Liver (tissue), 9 donors: ENCODE measurements around the gene SLC16A7. TPM values are rescaled to one million over a fixed set of nuclear protein-coding genes. Genes with fewer than 3 reads are reported as not detected.

Experiments used
- DNase-seq: peaks from one replicate; pipeline ENCODE4 v3.0.0-alpha.2; 2017; ENCODE audit warnings: low spot score
- H3K27ac ChIP-seq, 2 donors: one replicate each; pipeline ENCODE4 v1.7.0; 2013; ENCODE audit warnings: inconsistent platforms in 2 of 2, low read length in 2 of 2, control low read depth in 1 of 2, low read depth in 1 of 2, mild to moderate bottlenecking in 1 of 2
- H3K27me3 ChIP-seq, 4 donors: one replicate each; pipeline versions ENCODE4 v1.6.1 to v1.7.0; 2013; ENCODE audit warnings: low read length in 3 of 4, inconsistent platforms in 1 of 4, mild to moderate bottlenecking in 1 of 4, moderate library complexity in 1 of 4; ENCODE audit not compliant: control insufficient read depth in 4 of 4, insufficient read depth in 4 of 4
- H3K36me3 ChIP-seq, 4 donors: one replicate each; pipeline versions ENCODE4 v1.6.1 to v1.7.0; 2013; ENCODE audit warnings: low read length in 3 of 4, mild to moderate bottlenecking in 3 of 4, low read depth in 1 of 4, moderate library complexity in 1 of 4; ENCODE audit not compliant: control insufficient read depth in 4 of 4, insufficient read depth in 3 of 4
- H3K4me1 ChIP-seq, 4 donors: one replicate each; pipeline versions ENCODE4 v1.6.1 to v1.7.0; 2013; ENCODE audit warnings: low read length in 3 of 4, mild to moderate bottlenecking in 3 of 4, moderate library complexity in 1 of 4; ENCODE audit not compliant: control insufficient read depth in 4 of 4, insufficient read depth in 4 of 4
- H3K4me3 ChIP-seq, 3 donors: one replicate each; pipeline versions ENCODE4 v1.6.1 to v1.7.0; 2013; ENCODE audit warnings: low read length in 3 of 3, control low read depth in 1 of 3, low read depth in 1 of 3, mild to moderate bottlenecking in 1 of 3
- H3K9ac ChIP-seq, 2 donors: one replicate each; pipeline ENCODE4 v1.7.0; 2013; ENCODE audit warnings: low read length in 2 of 2, mild to moderate bottlenecking in 2 of 2, moderate library complexity in 2 of 2, control low read depth in 1 of 2, low read depth in 1 of 2
- H3K9me3 ChIP-seq, 4 donors: one replicate each; pipeline versions ENCODE4 v1.6.1 to v1.7.0; 2013; ENCODE audit warnings: low read length in 3 of 4; ENCODE audit not compliant: control insufficient read depth in 4 of 4
- CTCF ChIP-seq: fragments of 150-350 bp; IDR thresholded peaks from 2 replicates; pipeline ENCODE4 v1.5.1; 2017; ENCODE audit warnings: improper control_type of control experiment, low read depth, low read length; ENCODE audit not compliant: missing input control
- EGR1 ChIP-seq, 2 donors: IDR thresholded peaks; 2 replicates each; pipeline ENCODE4 v1.6.1; 2016 to 2018; ENCODE audit warnings: antibody characterized with exemption in 2 of 2, low read depth in 2 of 2
- FOXA1 ChIP-seq: IDR thresholded peaks from 2 replicates; pipeline ENCODE4 v1.6.1; 2016; ENCODE audit warnings: antibody characterized with exemption
- GABPA ChIP-seq, 2 donors: IDR thresholded peaks in 1 of 2; conservative IDR thresholded peaks in 1 of 2; 2 replicates each; pipeline ENCODE4 v1.6.1; 2016; ENCODE audit warnings: antibody characterized with exemption in 2 of 2, mild to moderate bottlenecking in 1 of 2, moderate library complexity in 1 of 2
- HNF4A ChIP-seq, 2 donors: conservative IDR thresholded peaks; 2 replicates each; pipeline ENCODE4 v1.6.1; 2016; ENCODE audit warnings: antibody characterized with exemption in 2 of 2, mild to moderate bottlenecking in 2 of 2
- HNF4G ChIP-seq: IDR thresholded peaks from 2 replicates; pipeline ENCODE4 v1.6.1; 2016; ENCODE audit warnings: antibody characterized with exemption
- JUND ChIP-seq, 2 donors: IDR thresholded peaks; 2 replicates each; pipeline ENCODE4 v1.6.1; 2016; ENCODE audit warnings: antibody characterized with exemption in 2 of 2
- NR2F2 ChIP-seq: IDR thresholded peaks from 2 replicates; pipeline ENCODE4 v1.6.1; 2016; ENCODE audit warnings: antibody characterized with exemption
- RAD21 ChIP-seq, 2 donors: IDR thresholded peaks; 2 replicates each; pipeline ENCODE4 v1.6.1; 2016; ENCODE audit warnings: antibody characterized with exemption in 2 of 2, mild to moderate bottlenecking in 2 of 2
- RXRA ChIP-seq, 2 donors: IDR thresholded peaks; 2 replicates each; pipeline ENCODE4 v1.6.1; 2017 to 2018; ENCODE audit warnings: antibody characterized with exemption in 2 of 2, mild to moderate bottlenecking in 1 of 2
- SP1 ChIP-seq: IDR thresholded peaks from 2 replicates; pipeline ENCODE4 v1.6.1; 2018; ENCODE audit warnings: antibody characterized with exemption, mild to moderate bottlenecking
- TAF1 ChIP-seq: conservative IDR thresholded peaks from 2 replicates; pipeline ENCODE4 v1.6.1; 2016; ENCODE audit warnings: antibody characterized with exemption, mild to moderate bottlenecking
- WGBS: extraction: QIAGEN DNeasy Blood & Tissue Kit; methylation state at CpG from one replicate; pipeline ENCODE4 v1.1.7; 2013; 5-methylcytosine and 5-hydroxymethylcytosine counted together
- polyA plus RNA-seq, 2 donors: library from polyadenylated mRNA; stranded (reverse) in 1 of 2; unstranded in 1 of 2; fragments of 200-250 nt in 1 of 2; fragments of >200 nt in 1 of 2; fragmentation: Nextera tagmentation in 1 of 2; extraction: Ambion mirVana in 1 of 2; gene quantifications; one replicate each; pipeline versions ENCODE4 v1.2.1 to v1.2.3, GENCODE V29; 2013 to 2015
- total RNA-seq, 2 donors: library from RNA; depleted of rRNA; stranded (reverse); fragments of >200 nt; gene quantifications; one replicate each; pipeline ENCODE4 v1.2.3, GENCODE V29; 2014
- TF ChIP-seq, protein P1 (sequence below): IDR thresholded peaks from 2 replicates; pipeline ENCODE4 v1.6.1; 2016; ENCODE audit warnings: antibody characterized with exemption
- TF ChIP-seq, protein P2 (sequence below): IDR thresholded peaks from 2 replicates; pipeline ENCODE4 v1.6.1; 2016; ENCODE audit warnings: antibody characterized with exemption
- TF ChIP-seq, protein P3 (sequence below): IDR thresholded peaks from 2 replicates; pipeline ENCODE4 v1.6.1; 2016; ENCODE audit warnings: antibody characterized with exemption, mild to moderate bottlenecking
- donor health status: healthy.
- donor health status: healthy.
- donor health status: healthy.
- donor health status: healthy.
- donor health status: healthy.

The SLC16A7 gene
- total and polyA plus RNA-seq, 4 donors = 3.0 to 24.0 (median 12.1) TPM

DNA sequence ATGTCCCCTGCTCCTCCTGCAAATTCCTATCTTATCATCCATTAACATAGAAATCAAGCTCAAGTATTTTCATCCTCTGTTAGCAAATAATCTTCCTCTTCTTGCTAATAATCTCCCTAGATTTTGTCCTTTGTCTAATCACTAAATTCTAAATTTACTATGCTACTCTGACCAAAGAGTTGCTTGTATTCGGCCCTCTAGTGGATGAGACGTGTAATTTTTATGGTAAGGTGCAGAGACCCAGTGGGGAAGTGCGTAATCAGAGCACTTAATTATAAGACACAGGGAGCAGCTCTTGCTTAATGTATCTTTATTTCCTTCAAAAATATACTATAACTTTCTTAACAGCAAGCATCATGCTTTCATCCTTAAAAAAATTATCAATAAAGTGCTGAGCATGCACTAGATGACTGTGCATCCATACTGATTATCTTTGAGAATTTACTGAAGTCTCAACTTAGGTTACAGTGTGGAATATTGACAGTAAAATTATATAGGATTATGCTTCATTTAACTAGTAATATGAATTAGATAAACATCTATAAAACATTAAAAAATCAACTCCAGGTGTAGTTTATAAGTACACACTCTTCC is 212.6 kb downstream of the SLC16A7 start:
- H3K9me3 ChIP-seq = no peaks in the 10 kb centered on the region
- H3K9ac ChIP-seq = no peak overlapping the region
- H3K4me3 ChIP-seq = no peak overlapping the region
- peaks cover 0 to under 1% (median 0%) of the 10 kb centered on the region in 4 donors for H3K27me3 ChIP-seq
- no peaks in the 10 kb centered on the region for H3K4me1 ChIP-seq
- TF ChIP-seq CTCF (peak; percentile 65), RXRA (IDR thresholded peaks at IDR 0.05) (no peak), EGR1 (IDR thresholded peaks at IDR 0.05; ENCODE audit: low read depth in 2 of 2) (no peak), RAD21 (IDR thresholded peaks at IDR 0.05) (peak; percentile 82 to 89)
- H3K27ac ChIP-seq = no peak overlapping the region
- DNase-seq = no peak
- WGBS = 15% methylated on average over 3 of the region's 3 CpGs
- H3K36me3 ChIP-seq = no peaks in the 10 kb centered on the region

- Histone ChIP-seq H3K9me3 (peaks cover 0 to 2% (median 0%) of the 10 kb centered on the region in 4 donors), H3K9ac (no peak overlapping the region), H3K27me3 (peaks cover 0 to 2% (median 0%) of the 10 kb centered on the region in 4 donors), H3K4me1 (no peaks in the 10 kb centered on the region), H3K36me3 (no peaks in the 10 kb centered on the region), H3K27ac (no peak overlapping the region), H3K4me3 (no peak overlapping the region)
- TF ChIP-seq SP1 (no peak), HNF4G (no peak), GABPA (IDR thresholded peaks at IDR 0.05 in 1 of 2, conservative IDR thresholded peaks at IDR 0.05 in 1 of 2) (no peak), FOXA1 (no peak), HNF4A (conservative IDR thresholded peaks at IDR 0.05) (no peak)
- TF ChIP-seq, protein P1, sequence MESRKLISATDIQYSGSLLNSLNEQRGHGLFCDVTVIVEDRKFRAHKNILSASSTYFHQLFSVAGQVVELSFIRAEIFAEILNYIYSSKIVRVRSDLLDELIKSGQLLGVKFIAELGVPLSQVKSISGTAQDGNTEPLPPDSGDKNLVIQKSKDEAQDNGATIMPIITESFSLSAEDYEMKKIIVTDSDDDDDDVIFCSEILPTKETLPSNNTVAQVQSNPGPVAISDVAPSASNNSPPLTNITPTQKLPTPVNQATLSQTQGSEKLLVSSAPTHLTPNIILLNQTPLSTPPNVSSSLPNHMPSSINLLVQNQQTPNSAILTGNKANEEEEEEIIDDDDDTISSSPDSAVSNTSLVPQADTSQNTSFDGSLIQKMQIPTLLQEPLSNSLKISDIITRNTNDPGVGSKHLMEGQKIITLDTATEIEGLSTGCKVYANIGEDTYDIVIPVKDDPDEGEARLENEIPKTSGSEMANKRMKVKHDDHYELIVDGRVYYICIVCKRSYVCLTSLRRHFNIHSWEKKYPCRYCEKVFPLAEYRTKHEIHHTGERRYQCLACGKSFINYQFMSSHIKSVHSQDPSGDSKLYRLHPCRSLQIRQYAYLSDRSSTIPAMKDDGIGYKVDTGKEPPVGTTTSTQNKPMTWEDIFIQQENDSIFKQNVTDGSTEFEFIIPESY = no peak
- TF ChIP-seq, protein P2, sequence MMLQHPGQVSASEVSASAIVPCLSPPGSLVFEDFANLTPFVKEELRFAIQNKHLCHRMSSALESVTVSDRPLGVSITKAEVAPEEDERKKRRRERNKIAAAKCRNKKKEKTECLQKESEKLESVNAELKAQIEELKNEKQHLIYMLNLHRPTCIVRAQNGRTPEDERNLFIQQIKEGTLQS = no peak
- no peak for DNase-seq
- WGBS = 88% methylated on average over 14 of the region's 14 CpGs
These were observed 216.2 kb downstream of the SLC16A7 start for GRCh38 chr12:59811991-59812390.

DNA sequence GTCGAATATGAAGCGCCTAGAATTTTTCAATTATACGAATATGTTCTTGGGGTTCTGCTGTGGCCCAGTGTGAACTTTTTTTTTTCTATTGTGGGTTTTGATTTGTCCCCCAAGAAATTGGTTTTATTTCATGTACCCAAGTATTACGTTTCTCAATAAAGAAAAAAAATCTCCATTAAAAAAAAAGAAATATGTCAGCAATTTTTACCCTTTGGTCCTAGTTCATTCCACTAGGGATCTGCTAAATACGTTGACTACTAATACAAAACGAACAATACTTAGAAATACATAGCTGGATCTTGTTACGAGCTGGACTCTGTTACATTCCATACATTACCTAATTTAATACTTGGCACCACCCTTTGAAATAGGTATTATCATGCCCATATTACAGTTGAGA is 216.9 kb downstream of the SLC16A7 start:
- Histone ChIP-seq H3K4me1 (no peaks in the 10 kb centered on the region), H3K27me3 (peaks cover 0 to 2% (median 0%) of the 10 kb centered on the region in 4 donors), H3K9me3 (peaks cover 0 to 6% (median 0%) of the 10 kb centered on the region in 4 donors), H3K4me3 (no peak overlapping the region), H3K36me3 (no peaks in the 10 kb centered on the region), H3K9ac (no peak overlapping the region), H3K27ac (no peak overlapping the region)
- 91% methylated on average over 7 of the region's 7 CpGs for WGBS
- DNase-seq = no peak
- TF ChIP-seq JUND (IDR thresholded peaks at IDR 0.05) (no peak), SP1 (no peak), CTCF (no peak), TAF1 (no peak), GABPA (IDR thresholded peaks at IDR 0.05 in 1 of 2, conservative IDR thresholded peaks at IDR 0.05 in 1 of 2) (no peak), FOXA1 (no peak), NR2F2 (no peak)
- TF ChIP-seq, protein P1 = no peak
- TF ChIP-seq, protein P3, sequence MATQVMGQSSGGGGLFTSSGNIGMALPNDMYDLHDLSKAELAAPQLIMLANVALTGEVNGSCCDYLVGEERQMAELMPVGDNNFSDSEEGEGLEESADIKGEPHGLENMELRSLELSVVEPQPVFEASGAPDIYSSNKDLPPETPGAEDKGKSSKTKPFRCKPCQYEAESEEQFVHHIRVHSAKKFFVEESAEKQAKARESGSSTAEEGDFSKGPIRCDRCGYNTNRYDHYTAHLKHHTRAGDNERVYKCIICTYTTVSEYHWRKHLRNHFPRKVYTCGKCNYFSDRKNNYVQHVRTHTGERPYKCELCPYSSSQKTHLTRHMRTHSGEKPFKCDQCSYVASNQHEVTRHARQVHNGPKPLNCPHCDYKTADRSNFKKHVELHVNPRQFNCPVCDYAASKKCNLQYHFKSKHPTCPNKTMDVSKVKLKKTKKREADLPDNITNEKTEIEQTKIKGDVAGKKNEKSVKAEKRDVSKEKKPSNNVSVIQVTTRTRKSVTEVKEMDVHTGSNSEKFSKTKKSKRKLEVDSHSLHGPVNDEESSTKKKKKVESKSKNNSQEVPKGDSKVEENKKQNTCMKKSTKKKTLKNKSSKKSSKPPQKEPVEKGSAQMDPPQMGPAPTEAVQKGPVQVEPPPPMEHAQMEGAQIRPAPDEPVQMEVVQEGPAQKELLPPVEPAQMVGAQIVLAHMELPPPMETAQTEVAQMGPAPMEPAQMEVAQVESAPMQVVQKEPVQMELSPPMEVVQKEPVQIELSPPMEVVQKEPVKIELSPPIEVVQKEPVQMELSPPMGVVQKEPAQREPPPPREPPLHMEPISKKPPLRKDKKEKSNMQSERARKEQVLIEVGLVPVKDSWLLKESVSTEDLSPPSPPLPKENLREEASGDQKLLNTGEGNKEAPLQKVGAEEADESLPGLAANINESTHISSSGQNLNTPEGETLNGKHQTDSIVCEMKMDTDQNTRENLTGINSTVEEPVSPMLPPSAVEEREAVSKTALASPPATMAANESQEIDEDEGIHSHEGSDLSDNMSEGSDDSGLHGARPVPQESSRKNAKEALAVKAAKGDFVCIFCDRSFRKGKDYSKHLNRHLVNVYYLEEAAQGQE = no peak
